B cell (primary cell): Measurements from ENCODE around the gene SLC1A4.

Experiments
- CTCF ChIP-seq: fragments of 200-600 bp; IDR thresholded peaks from one replicate; pipeline ENCODE4 v1.8.0; 2022; ENCODE audit warnings: antibody characterized with exemption, mild to moderate bottlenecking
- EZH2 ChIP-seq: IDR thresholded peaks from 2 replicates; pipeline ENCODE4 v1.6.1; 2012; ENCODE audit warnings: borderline replicate concordance, low read depth, mild to moderate bottlenecking, moderate library complexity, low read length; ENCODE audit not compliant: insufficient read depth, poor library complexity, severe bottlenecking

DNA sequence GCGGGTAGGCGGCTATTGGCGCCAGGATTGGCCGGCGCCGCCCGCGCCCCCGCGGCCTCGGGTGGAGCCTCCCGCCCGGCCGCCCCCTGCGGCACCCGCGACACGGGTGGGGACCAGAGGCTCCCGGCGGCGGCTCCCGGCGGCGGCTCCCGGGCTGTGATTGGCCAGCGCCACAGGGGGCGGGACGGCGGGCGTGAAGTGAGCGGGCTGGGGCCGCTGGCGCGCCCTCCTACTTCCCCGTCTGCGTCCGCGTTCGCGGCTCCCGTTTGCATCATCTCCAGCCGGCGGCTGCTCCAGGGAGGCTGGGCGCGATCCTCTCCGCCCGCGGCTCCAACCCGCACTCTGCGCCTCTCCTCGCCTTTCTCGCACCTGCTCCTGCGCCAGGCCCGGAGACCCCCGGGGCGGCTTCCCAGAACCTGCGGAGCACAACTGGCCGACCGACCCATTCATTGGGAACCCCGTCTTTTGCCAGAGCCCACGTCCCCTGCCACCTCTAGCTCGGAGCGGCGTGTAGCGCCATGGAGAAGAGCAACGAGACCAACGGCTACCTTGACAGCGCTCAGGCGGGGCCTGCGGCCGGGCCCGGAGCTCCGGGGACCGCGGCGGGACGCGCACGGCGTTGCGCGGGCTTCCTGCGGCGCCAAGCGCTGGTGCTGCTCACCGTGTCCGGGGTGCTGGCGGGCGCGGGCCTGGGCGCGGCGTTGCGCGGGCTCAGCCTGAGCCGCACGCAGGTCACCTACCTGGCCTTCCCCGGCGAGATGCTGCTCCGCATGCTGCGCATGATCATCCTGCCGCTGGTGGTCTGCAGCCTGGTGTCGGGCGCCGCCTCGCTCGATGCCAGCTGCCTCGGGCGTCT, at the start of gene SLC1A4:
- TF ChIP-seq CTCF (no peak), EZH2 (no peak)
